GM19023 (cell line): ENCODE results near the gene CHIC1.

ENCODE experiments used
- ATAC-seq: cut with Tn5 transposase; IDR thresholded peaks from one replicate; pipeline ENCODE4 v1.9.1; 2021; ENCODE audit warnings: mild to moderate bottlenecking, moderate library complexity; ENCODE audit not compliant: unreplicated experiment

Gene CHIC1

DNA sequence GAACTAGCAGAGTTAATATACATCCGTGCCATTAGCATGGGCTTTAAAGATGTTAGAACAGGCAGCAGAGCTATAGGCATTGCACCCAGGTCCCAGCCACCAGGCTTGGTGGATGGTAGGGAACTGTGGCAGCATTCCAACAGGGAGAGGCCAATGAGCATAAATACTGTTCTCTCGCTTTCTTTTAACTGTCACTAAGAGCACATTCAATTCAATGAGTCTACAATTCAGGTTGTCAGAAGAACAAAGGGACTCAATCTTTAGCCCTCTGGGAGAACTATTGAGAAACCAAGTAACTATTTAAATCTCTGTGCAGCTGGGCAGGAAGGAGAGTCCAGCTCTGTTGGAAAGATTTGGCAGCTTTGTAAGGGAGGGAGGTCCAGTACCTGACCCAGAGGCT, 165.6 kb downstream of the CHIC1 start:
- ATAC-seq = no peak
